ENCODE measurements around the gene IGF2.

GRCh38 chr11:2169626-2170570, 30.7 kb upstream of the IGF2 start:
- no peak for TF ChIP-seq CTCF (IDR thresholded peaks at IDR 0.05; ENCODE audit: insufficient read depth, low read length)
- no peak for TF ChIP-seq SPI1 (IDR thresholded peaks at IDR 0.05; ENCODE audit: borderline replicate concordance, low read depth)
- no peak for TF ChIP-seq REST (IDR thresholded peaks at IDR 0.05; ENCODE audit: insufficient replicate concordance, low read depth)
- TF ChIP-seq POLR2AphosphoS5 (IDR thresholded peaks at IDR 0.05; ENCODE audit: low read depth), result no peak

All from HL-60 (cell line).